WTC11 (cell line): ENCODE results near the gene GDF3. TPM values are rescaled to one million over a fixed set of nuclear protein-coding genes. Genes with fewer than 3 reads are reported as not detected.

Experiments
- ATAC-seq: fragments of 200-7000 bp; cut with Tn5 transposase; 2 replicates; pipeline ENCODE4 v1.10.0; 2021; ENCODE audit warnings: mild to moderate bottlenecking, moderate library complexity
- CTCF ChIA-PET: fragments of 300-600 bp; sonication (Branson Sonifier 250); formaldehyde crosslinking; loops from one replicate; lab custom pipeline; 2021; ENCODE audit warnings: antibody characterized with exemption; lab: Charles Lee
- POLR2A ChIA-PET: fragments of 350-600 bp; sonication (Branson Sonifier 250); formaldehyde crosslinking; loops from one replicate; lab custom pipeline; 2021; ENCODE audit warnings: antibody characterized with exemption; lab: Charles Lee
- DNase-seq: peaks from one replicate; pipeline ENCODE4 v3.0.0; 2021; ENCODE audit warnings: low spot score
- H3K27ac Mint-ChIP-seq: 2 replicates; pipeline ENCODE4 v1.8.0; 2021; ENCODE audit warnings: mixed read lengths
- H3K27me3 Mint-ChIP-seq: 2 replicates; pipeline ENCODE4 v1.8.0; 2021; ENCODE audit warnings: low read depth, mild to moderate bottlenecking, moderate library complexity, mixed read lengths
- H3K36me3 Mint-ChIP-seq: 2 replicates; pipeline ENCODE4 v1.8.0; 2021; ENCODE audit warnings: mixed read lengths
- H3K4me1 Mint-ChIP-seq: 2 replicates; pipeline ENCODE4 v1.8.0; 2022; ENCODE audit warnings: mixed read lengths
- H3K4me3 Mint-ChIP-seq: 2 replicates; pipeline ENCODE4 v1.8.0; 2021; ENCODE audit warnings: mild to moderate bottlenecking, moderate library complexity, mixed read lengths
- H3K9me3 Mint-ChIP-seq: 2 replicates; pipeline ENCODE4 v1.8.0; 2021; ENCODE audit warnings: mixed read lengths
- AFF4 ChIP-seq: sonication (generic); formaldehyde crosslinking; IDR thresholded peaks from 2 replicates; pipeline ENCODE4 v1.8.1; 2023; ENCODE audit warnings: mild to moderate bottlenecking, missing genetic modification reagents, borderline replicate concordance
- ARID4B ChIP-seq: sonication (generic); formaldehyde crosslinking; IDR thresholded peaks from 2 replicates; pipeline ENCODE4 v1.8.0; 2023; ENCODE audit warnings: missing genetic modification reagents, mild to moderate bottlenecking, borderline replicate concordance
- ATF1 ChIP-seq: sonication (generic); formaldehyde crosslinking; IDR thresholded peaks from 2 replicates; pipeline ENCODE4 v1.8.1; 2023; ENCODE audit warnings: mild to moderate bottlenecking, moderate library complexity, missing genetic modification reagents
- ESRRA ChIP-seq: sonication (generic); formaldehyde crosslinking; IDR thresholded peaks from 2 replicates; pipeline ENCODE4 v1.8.1; 2022; ENCODE audit warnings: mild to moderate bottlenecking, missing genetic modification reagents, borderline replicate concordance
- ETV6 ChIP-seq: sonication (generic); formaldehyde crosslinking; IDR thresholded peaks from 2 replicates; pipeline ENCODE4 v1.8.1; 2022; ENCODE audit warnings: mild to moderate bottlenecking, missing genetic modification reagents
- GTF2I ChIP-seq: fragments of 250-450 bp; sonication (Bioruptor Pico); conservative IDR thresholded peaks from 2 replicates; pipeline ENCODE4 v1.4.0; 2021; ENCODE audit warnings: mild to moderate bottlenecking
- IRF1 ChIP-seq: sonication (generic); formaldehyde crosslinking; IDR thresholded peaks from 2 replicates; pipeline ENCODE4 v1.8.0; 2023; ENCODE audit warnings: missing genetic modification reagents
- IRF2 ChIP-seq: sonication (generic); formaldehyde crosslinking; IDR thresholded peaks from 2 replicates; pipeline ENCODE4 v1.8.0; 2022; ENCODE audit warnings: low read depth, missing genetic modification reagents, borderline replicate concordance
- JUN ChIP-seq: sonication (generic); formaldehyde crosslinking; IDR thresholded peaks from 2 replicates; pipeline ENCODE4 v1.8.0; 2023; ENCODE audit warnings: mild to moderate bottlenecking, missing genetic modification reagents
- OVOL2 ChIP-seq: fragments of 250-450 bp; sonication (Bioruptor Pico); IDR thresholded peaks from 2 replicates; pipeline ENCODE4 v1.9.0; 2021; ENCODE audit warnings: mild to moderate bottlenecking, borderline replicate concordance
- PRRX2 ChIP-seq: fragments of 250-450 bp; sonication (Bioruptor Pico); IDR thresholded peaks from 2 replicates; pipeline ENCODE4 v1.8.0; 2021; ENCODE audit warnings: mild to moderate bottlenecking
- RELA ChIP-seq: sonication (generic); formaldehyde crosslinking; IDR thresholded peaks from 2 replicates; pipeline ENCODE4 v1.8.1; 2022; ENCODE audit warnings: missing genetic modification reagents, mild to moderate bottlenecking, borderline replicate concordance
- RORB ChIP-seq: fragments of 250-450 bp; sonication (Bioruptor Pico); IDR thresholded peaks from 2 replicates; pipeline ENCODE4 v1.9.0; 2021; ENCODE audit warnings: mild to moderate bottlenecking
- ZNF317 ChIP-seq: sonication (generic); formaldehyde crosslinking; IDR thresholded peaks from 2 replicates; pipeline ENCODE4 v1.8.1; 2023; ENCODE audit warnings: low read depth, mild to moderate bottlenecking, moderate library complexity, missing genetic modification reagents, borderline replicate concordance
- ZSCAN18 ChIP-seq: fragments of 250-450 bp; sonication (Bioruptor Pico); IDR thresholded peaks from 2 replicates; pipeline ENCODE4 v2.1.2; 2022; ENCODE audit warnings: mild to moderate bottlenecking, moderate library complexity
- total RNA-seq: library from RNA; stranded (reverse); gene quantifications from 3 replicates; pipeline ENCODE4 v1.2.3, GENCODE V29; 2021

GDF3 gene
- total RNA-seq, 1 experiment from 2014 or later, result 42.0 TPM

GRCh38 chr12:7656121-7656520, 39.5 kb downstream of the GDF3 start:
- H3K4me3 Mint-ChIP-seq, result no peak overlapping the region
- ChIA-PET CTCF (no interaction called here), POLR2A (no interaction called here)
- no peaks in the 10 kb centered on the region for H3K36me3 Mint-ChIP-seq
- no peak for DNase-seq
- peaks cover 3% of the 10 kb centered on the region; the same call in 1 of the 2 replicates for H3K9me3 Mint-ChIP-seq
- H3K4me1 Mint-ChIP-seq, result no peaks in the 10 kb centered on the region
- ATAC-seq, result no peak
- no peaks in the 10 kb centered on the region for H3K27me3 Mint-ChIP-seq
- H3K27ac Mint-ChIP-seq, result no peak overlapping the region
- no peak for TF ChIP-seq ATF1
- TF ChIP-seq ZNF317 (CRISPR knock-in tag), result no peak
- TF ChIP-seq AFF4 (CRISPR knock-in tag), result no peak
- no peak for TF ChIP-seq JUN (CRISPR knock-in tag)
- no peak for TF ChIP-seq PRRX2 (CRISPR knock-in tag)
- no peak for TF ChIP-seq ZSCAN18 (CRISPR knock-in tag)
- TF ChIP-seq RELA, result no peak
- TF ChIP-seq ARID4B (CRISPR knock-in tag), result no peak
- TF ChIP-seq GTF2I (CRISPR knock-in tag), result no peak
- no peak for TF ChIP-seq IRF2 (CRISPR knock-in tag)
- TF ChIP-seq IRF1, result no peak
- no peak for TF ChIP-seq ESRRA
- no peak for TF ChIP-seq RORB (CRISPR knock-in tag)

- DNase-seq (no peak), ATAC-seq (no peak)
- no peaks in the 10 kb centered on the region for H3K27me3 Mint-ChIP-seq
- H3K9me3 Mint-ChIP-seq, result peaks cover 3% of the 10 kb centered on the region; the same call in 1 of the 2 replicates
- ChIA-PET CTCF (interaction anchor here (1.0 kb wide), 1 partner anchor 156 kb away, joined by 3 read pairs; no protein-coding TSS in a partner anchor), POLR2A (no interaction called here)
- H3K36me3 Mint-ChIP-seq, result no peaks in the 10 kb centered on the region
- peaks cover 21% of the 10 kb centered on the region for H3K4me1 Mint-ChIP-seq
- TF ChIP-seq OVOL2 (CRISPR knock-in tag) (no peak), JUN (CRISPR knock-in tag) (no peak), ZSCAN18 (CRISPR knock-in tag) (no peak), ETV6 (CRISPR knock-in tag) (no peak)
- no peak overlapping the region for H3K4me3 Mint-ChIP-seq
- H3K27ac Mint-ChIP-seq, result no peak overlapping the region
Measured at GRCh38 chr12:7650091-7650490, 45.5 kb downstream of the GDF3 start.
